GM12891 (cell line): ENCODE data around the gene FOXL1.

Experiments
- POLR2A ChIP-seq: IDR thresholded peaks from 2 replicates; pipeline ENCODE4 v1.6.1; 2011; ENCODE audit warnings: low read depth, low read length, control low read depth
- TAF1 ChIP-seq: IDR thresholded peaks from 2 replicates; pipeline ENCODE4 v1.6.1; 2011; ENCODE audit warnings: low read depth, low read length, control low read depth

DNA sequence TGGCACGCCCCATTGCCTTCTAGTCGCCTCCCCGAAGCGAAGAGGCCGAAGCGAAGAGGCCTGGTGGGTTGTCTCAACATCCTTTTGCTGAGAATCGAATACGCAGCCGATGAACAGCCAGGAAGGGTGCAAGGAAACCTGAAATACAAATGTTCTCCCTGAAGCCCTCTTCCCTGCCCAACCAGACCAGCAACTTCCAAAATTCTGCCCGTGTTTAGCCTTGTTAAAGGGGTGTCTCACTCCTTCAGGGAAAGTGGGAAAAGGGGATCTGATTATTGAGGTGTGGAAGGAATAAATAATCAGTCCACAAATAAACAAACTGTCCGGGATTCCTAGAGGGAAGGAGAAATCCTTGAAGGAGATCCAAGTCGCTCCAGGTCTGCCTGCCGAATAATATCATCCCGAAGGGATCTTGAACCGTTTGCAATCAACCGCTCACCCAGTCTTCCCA, 13.1 kb upstream of the FOXL1 start:
- TF ChIP-seq POLR2A (no peak), TAF1 (no peak)
